Liver (tissue), 9 donors: ENCODE results near the gene BLOC1S5. TPM values are rescaled to one million over a fixed set of nuclear protein-coding genes. Genes with fewer than 3 reads are reported as not detected.

Source experiments
- DNase-seq: peaks from one replicate; pipeline ENCODE4 v3.0.0-alpha.2; 2017; ENCODE audit warnings: low spot score
- H3K27ac ChIP-seq, 2 donors: one replicate each; pipeline ENCODE4 v1.7.0; 2013; ENCODE audit warnings: inconsistent platforms in 2 of 2, low read length in 2 of 2, control low read depth in 1 of 2, low read depth in 1 of 2, mild to moderate bottlenecking in 1 of 2
- H3K27me3 ChIP-seq, 4 donors: one replicate each; pipeline versions ENCODE4 v1.6.1 to v1.7.0; 2013; ENCODE audit warnings: low read length in 3 of 4, inconsistent platforms in 1 of 4, mild to moderate bottlenecking in 1 of 4, moderate library complexity in 1 of 4; ENCODE audit not compliant: control insufficient read depth in 4 of 4, insufficient read depth in 4 of 4
- H3K36me3 ChIP-seq, 4 donors: one replicate each; pipeline versions ENCODE4 v1.6.1 to v1.7.0; 2013; ENCODE audit warnings: low read length in 3 of 4, mild to moderate bottlenecking in 3 of 4, low read depth in 1 of 4, moderate library complexity in 1 of 4; ENCODE audit not compliant: control insufficient read depth in 4 of 4, insufficient read depth in 3 of 4
- H3K4me1 ChIP-seq, 4 donors: one replicate each; pipeline versions ENCODE4 v1.6.1 to v1.7.0; 2013; ENCODE audit warnings: low read length in 3 of 4, mild to moderate bottlenecking in 3 of 4, moderate library complexity in 1 of 4; ENCODE audit not compliant: control insufficient read depth in 4 of 4, insufficient read depth in 4 of 4
- H3K4me3 ChIP-seq, 3 donors: one replicate each; pipeline versions ENCODE4 v1.6.1 to v1.7.0; 2013; ENCODE audit warnings: low read length in 3 of 3, control low read depth in 1 of 3, low read depth in 1 of 3, mild to moderate bottlenecking in 1 of 3
- H3K9ac ChIP-seq, 2 donors: one replicate each; pipeline ENCODE4 v1.7.0; 2013; ENCODE audit warnings: low read length in 2 of 2, mild to moderate bottlenecking in 2 of 2, moderate library complexity in 2 of 2, control low read depth in 1 of 2, low read depth in 1 of 2
- H3K9me3 ChIP-seq, 4 donors: one replicate each; pipeline versions ENCODE4 v1.6.1 to v1.7.0; 2013; ENCODE audit warnings: low read length in 3 of 4; ENCODE audit not compliant: control insufficient read depth in 4 of 4
- CTCF ChIP-seq: fragments of 150-350 bp; IDR thresholded peaks from 2 replicates; pipeline ENCODE4 v1.5.1; 2017; ENCODE audit warnings: improper control_type of control experiment, low read depth, low read length; ENCODE audit not compliant: missing input control
- EGR1 ChIP-seq, 2 donors: IDR thresholded peaks; 2 replicates each; pipeline ENCODE4 v1.6.1; 2016 to 2018; ENCODE audit warnings: antibody characterized with exemption in 2 of 2, low read depth in 2 of 2
- FOXA1 ChIP-seq: IDR thresholded peaks from 2 replicates; pipeline ENCODE4 v1.6.1; 2016; ENCODE audit warnings: antibody characterized with exemption
- FOXA2 ChIP-seq: IDR thresholded peaks from 2 replicates; pipeline ENCODE4 v1.6.1; 2016; ENCODE audit warnings: antibody characterized with exemption
- GABPA ChIP-seq, 2 donors: IDR thresholded peaks in 1 of 2; conservative IDR thresholded peaks in 1 of 2; 2 replicates each; pipeline ENCODE4 v1.6.1; 2016; ENCODE audit warnings: antibody characterized with exemption in 2 of 2, mild to moderate bottlenecking in 1 of 2, moderate library complexity in 1 of 2
- HNF4A ChIP-seq, 2 donors: conservative IDR thresholded peaks; 2 replicates each; pipeline ENCODE4 v1.6.1; 2016; ENCODE audit warnings: antibody characterized with exemption in 2 of 2, mild to moderate bottlenecking in 2 of 2
- HNF4G ChIP-seq: IDR thresholded peaks from 2 replicates; pipeline ENCODE4 v1.6.1; 2016; ENCODE audit warnings: antibody characterized with exemption
- JUND ChIP-seq, 2 donors: IDR thresholded peaks; 2 replicates each; pipeline ENCODE4 v1.6.1; 2016; ENCODE audit warnings: antibody characterized with exemption in 2 of 2
- NR2F2 ChIP-seq: IDR thresholded peaks from 2 replicates; pipeline ENCODE4 v1.6.1; 2016; ENCODE audit warnings: antibody characterized with exemption
- RAD21 ChIP-seq, 2 donors: IDR thresholded peaks; 2 replicates each; pipeline ENCODE4 v1.6.1; 2016; ENCODE audit warnings: antibody characterized with exemption in 2 of 2, mild to moderate bottlenecking in 2 of 2
- RXRA ChIP-seq, 2 donors: IDR thresholded peaks; 2 replicates each; pipeline ENCODE4 v1.6.1; 2017 to 2018; ENCODE audit warnings: antibody characterized with exemption in 2 of 2, mild to moderate bottlenecking in 1 of 2
- SP1 ChIP-seq: IDR thresholded peaks from 2 replicates; pipeline ENCODE4 v1.6.1; 2018; ENCODE audit warnings: antibody characterized with exemption, mild to moderate bottlenecking
- TAF1 ChIP-seq: conservative IDR thresholded peaks from 2 replicates; pipeline ENCODE4 v1.6.1; 2016; ENCODE audit warnings: antibody characterized with exemption, mild to moderate bottlenecking
- YY1 ChIP-seq: IDR thresholded peaks from 2 replicates; pipeline ENCODE4 v1.6.1; 2016; ENCODE audit warnings: antibody characterized with exemption, mild to moderate bottlenecking
- ZBTB33 ChIP-seq: IDR thresholded peaks from 2 replicates; pipeline ENCODE4 v1.6.1; 2016; ENCODE audit warnings: antibody characterized with exemption
- WGBS: extraction: QIAGEN DNeasy Blood & Tissue Kit; methylation state at CpG from one replicate; pipeline ENCODE4 v1.1.7; 2013; 5-methylcytosine and 5-hydroxymethylcytosine counted together
- polyA plus RNA-seq, 2 donors: library from polyadenylated mRNA; stranded (reverse) in 1 of 2; unstranded in 1 of 2; fragments of 200-250 nt in 1 of 2; fragments of >200 nt in 1 of 2; fragmentation: Nextera tagmentation in 1 of 2; extraction: Ambion mirVana in 1 of 2; gene quantifications; one replicate each; pipeline versions ENCODE4 v1.2.1 to v1.2.3, GENCODE V29; 2013 to 2015
- total RNA-seq, 2 donors: library from RNA; depleted of rRNA; stranded (reverse); fragments of >200 nt; gene quantifications; one replicate each; pipeline ENCODE4 v1.2.3, GENCODE V29; 2014
- TF ChIP-seq, protein P1 (sequence below): IDR thresholded peaks from 2 replicates; pipeline ENCODE4 v1.6.1; 2016; ENCODE audit warnings: antibody characterized with exemption
- TF ChIP-seq, protein P2 (sequence below): IDR thresholded peaks from 2 replicates; pipeline ENCODE4 v1.6.1; 2016; ENCODE audit warnings: antibody characterized with exemption, mild to moderate bottlenecking
- TF ChIP-seq, protein P3 (sequence below): IDR thresholded peaks from 2 replicates; pipeline ENCODE4 v1.6.1; 2016; ENCODE audit warnings: antibody characterized with exemption
- donor health status: healthy.
- donor health status: healthy.
- donor health status: healthy.
- donor health status: healthy.
- donor health status: healthy.

The BLOC1S5 gene
- total and polyA plus RNA-seq, 4 donors: 5.2 to 11.1 (median 7.1) TPM

GRCh38 chr6:8057263-8057662 lies 6.9 kb downstream of the BLOC1S5 start:
- Histone ChIP-seq H3K27ac (no peak overlapping the region), H3K9me3 (no peaks in the 10 kb centered on the region), H3K4me1 (peaks cover 0 to 9% (median 6%) of the 10 kb centered on the region in 4 donors), H3K4me3 (no peak overlapping the region), H3K27me3 (no peaks in the 10 kb centered on the region), H3K9ac (no peak overlapping the region), H3K36me3 (peaks cover 3 to 17% (median 11%) of the 10 kb centered on the region in 4 donors)
- WGBS: 95% methylated on average over 4 of the region's 4 CpGs
- DNase-seq: no peak
- TF ChIP-seq HNF4G: no peak
- no peak for TF ChIP-seq GABPA (IDR thresholded peaks at IDR 0.05 in 1 of 2, conservative IDR thresholded peaks at IDR 0.05 in 1 of 2)
- TF ChIP-seq, protein P1, sequence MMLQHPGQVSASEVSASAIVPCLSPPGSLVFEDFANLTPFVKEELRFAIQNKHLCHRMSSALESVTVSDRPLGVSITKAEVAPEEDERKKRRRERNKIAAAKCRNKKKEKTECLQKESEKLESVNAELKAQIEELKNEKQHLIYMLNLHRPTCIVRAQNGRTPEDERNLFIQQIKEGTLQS: no peak
- TF ChIP-seq FOXA2: no peak
- TF ChIP-seq TAF1: no peak
- TF ChIP-seq FOXA1: no peak
- TF ChIP-seq YY1: no peak
- TF ChIP-seq RAD21 (IDR thresholded peaks at IDR 0.05): no peak
- TF ChIP-seq HNF4A (conservative IDR thresholded peaks at IDR 0.05): no peak
- TF ChIP-seq SP1: no peak
- TF ChIP-seq, protein P2, sequence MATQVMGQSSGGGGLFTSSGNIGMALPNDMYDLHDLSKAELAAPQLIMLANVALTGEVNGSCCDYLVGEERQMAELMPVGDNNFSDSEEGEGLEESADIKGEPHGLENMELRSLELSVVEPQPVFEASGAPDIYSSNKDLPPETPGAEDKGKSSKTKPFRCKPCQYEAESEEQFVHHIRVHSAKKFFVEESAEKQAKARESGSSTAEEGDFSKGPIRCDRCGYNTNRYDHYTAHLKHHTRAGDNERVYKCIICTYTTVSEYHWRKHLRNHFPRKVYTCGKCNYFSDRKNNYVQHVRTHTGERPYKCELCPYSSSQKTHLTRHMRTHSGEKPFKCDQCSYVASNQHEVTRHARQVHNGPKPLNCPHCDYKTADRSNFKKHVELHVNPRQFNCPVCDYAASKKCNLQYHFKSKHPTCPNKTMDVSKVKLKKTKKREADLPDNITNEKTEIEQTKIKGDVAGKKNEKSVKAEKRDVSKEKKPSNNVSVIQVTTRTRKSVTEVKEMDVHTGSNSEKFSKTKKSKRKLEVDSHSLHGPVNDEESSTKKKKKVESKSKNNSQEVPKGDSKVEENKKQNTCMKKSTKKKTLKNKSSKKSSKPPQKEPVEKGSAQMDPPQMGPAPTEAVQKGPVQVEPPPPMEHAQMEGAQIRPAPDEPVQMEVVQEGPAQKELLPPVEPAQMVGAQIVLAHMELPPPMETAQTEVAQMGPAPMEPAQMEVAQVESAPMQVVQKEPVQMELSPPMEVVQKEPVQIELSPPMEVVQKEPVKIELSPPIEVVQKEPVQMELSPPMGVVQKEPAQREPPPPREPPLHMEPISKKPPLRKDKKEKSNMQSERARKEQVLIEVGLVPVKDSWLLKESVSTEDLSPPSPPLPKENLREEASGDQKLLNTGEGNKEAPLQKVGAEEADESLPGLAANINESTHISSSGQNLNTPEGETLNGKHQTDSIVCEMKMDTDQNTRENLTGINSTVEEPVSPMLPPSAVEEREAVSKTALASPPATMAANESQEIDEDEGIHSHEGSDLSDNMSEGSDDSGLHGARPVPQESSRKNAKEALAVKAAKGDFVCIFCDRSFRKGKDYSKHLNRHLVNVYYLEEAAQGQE: no peak
- no peak for TF ChIP-seq RXRA (IDR thresholded peaks at IDR 0.05)
- TF ChIP-seq, protein P3, sequence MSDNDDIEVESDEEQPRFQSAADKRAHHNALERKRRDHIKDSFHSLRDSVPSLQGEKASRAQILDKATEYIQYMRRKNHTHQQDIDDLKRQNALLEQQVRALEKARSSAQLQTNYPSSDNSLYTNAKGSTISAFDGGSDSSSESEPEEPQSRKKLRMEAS: no peak
- TF ChIP-seq CTCF: no peak
- no peak for TF ChIP-seq EGR1 (IDR thresholded peaks at IDR 0.05; ENCODE audit: low read depth in 2 of 2)

GRCh38 chr6:8054276-8054675 lies 9.9 kb downstream of the BLOC1S5 start:
- Histone ChIP-seq H3K4me1 (no peaks in the 10 kb centered on the region), H3K27ac (no peak overlapping the region), H3K27me3 (no peaks in the 10 kb centered on the region), H3K9me3 (no peaks in the 10 kb centered on the region), H3K36me3 (peaks cover 0 to 9% (median 6%) of the 10 kb centered on the region in 4 donors), H3K9ac (no peak overlapping the region), H3K4me3 (no peak overlapping the region)
- 92% methylated on average over 2 of the region's 2 CpGs for WGBS
- DNase-seq: no peak
- no peak for TF ChIP-seq TAF1
- no peak for TF ChIP-seq FOXA1
- TF ChIP-seq JUND (IDR thresholded peaks at IDR 0.05): no peak
- TF ChIP-seq, protein P1: no peak
- TF ChIP-seq HNF4A (conservative IDR thresholded peaks at IDR 0.05): no peak
- TF ChIP-seq NR2F2: no peak
- no peak for TF ChIP-seq ZBTB33
- TF ChIP-seq RXRA (IDR thresholded peaks at IDR 0.05): no peak
- no peak for TF ChIP-seq HNF4G
- no peak for TF ChIP-seq FOXA2
- TF ChIP-seq, protein P2: no peak
- no peak for TF ChIP-seq CTCF
- no peak for TF ChIP-seq EGR1 (IDR thresholded peaks at IDR 0.05; ENCODE audit: low read depth in 2 of 2)
